HepG2 (cell line): ENCODE data around the gene FHL3. TPM values are rescaled to one million over a fixed set of nuclear protein-coding genes. Genes with fewer than 3 reads are reported as not detected.
A peak's percentile ranks its signal among the peaks of the same experiment; 100 is the strongest.

ENCODE experiments used
- ATAC-seq: fragments of 200-7000 bp; cut with Tn5 transposase; 3 replicates; pipeline ENCODE4 v1.9.1; 2020; ENCODE audit warnings: mild to moderate bottlenecking, moderate library complexity
- BruUV-seq: library from RNA; stranded (reverse); fragments of 400-500 nt; replicated peaks from 2 replicates; lab custom pipeline; 2021; lab: Mats Ljungman, UMichigan
- CTCF ChIA-PET: fragments of 300-600 bp; formaldehyde crosslinking; extraction: SDS; loops from one replicate; lab custom pipeline; 2021; ENCODE audit warnings: low total read pairs, inconsistent platforms, low intra/inter-chr PET ratio; lab: Yijun Ruan, JAX
- POLR2A ChIA-PET: fragments of 350-600 bp; sonication (Branson Sonifier 250); formaldehyde crosslinking; loops from one replicate; lab custom pipeline; 2020; ENCODE audit warnings: antibody characterized with exemption, inconsistent platforms; lab: Yijun Ruan, JAX
- DNase-seq: peaks from one replicate; pipeline ENCODE4 v3.0.0-alpha.2; 2015; ENCODE audit warnings: low spot score
- FAIRE-seq: peaks from 3 replicates; lab custom pipeline; 2011; peaks lifted over from hg19 to GRCh38; lab: Jason Lieb, UNC
- H2AFZ ChIP-seq: one replicate; pipeline ENCODE4 v1.6.1; 2011; ENCODE audit warnings: low read length, inconsistent platforms
- H3K27ac ChIP-seq: fragments of 300-600 bp; 3 replicates; pipeline ENCODE4 v1.8.0; 2011; ENCODE audit warnings: mixed run types, mild to moderate bottlenecking, mixed read lengths, low read length, inconsistent platforms; ENCODE audit not compliant: insufficient read depth; ENCODE audit errors: extremely low read length
- H3K27me3 ChIP-seq, 2 experiments: fragments of 200-600 bp in 1 of 2; 2 replicates in 1 of 2; 3 replicates in 1 of 2; pipeline versions ENCODE4 v1.6.0 to v1.8.0; 2011; ENCODE audit warnings: low read length in 2 of 2, mild to moderate bottlenecking in 2 of 2, moderate library complexity in 2 of 2, inconsistent platforms in 1 of 2; ENCODE audit not compliant: insufficient read depth in 2 of 2, control insufficient read depth in 1 of 2
- H3K36me3 ChIP-seq, 2 experiments: fragments of 200-600 bp in 1 of 2; replicated peaks in 1 of 2; 2 replicates in 1 of 2; 3 replicates in 1 of 2; pipeline versions ENCODE4 v1.5.1 to v1.8.0; 2011; ENCODE audit warnings: low read length in 2 of 2, inconsistent platforms in 1 of 2; ENCODE audit not compliant: insufficient read depth in 2 of 2, control insufficient read depth in 1 of 2
- H3K4me1 ChIP-seq: 2 replicates; pipeline ENCODE4 v1.5.1; 2012; ENCODE audit warnings: low read length, inconsistent platforms; ENCODE audit not compliant: insufficient read depth
- H3K4me2 ChIP-seq: 2 replicates; pipeline ENCODE4 v1.6.0; 2011; ENCODE audit warnings: low read depth, low read length, inconsistent platforms
- H3K4me3 ChIP-seq, 3 experiments: fragments of 200-600 bp in 1 of 3; sonication (generic), shearing (Covaris generic) in 1 of 3; replicated peaks in 1 of 3; 2 replicates each; pipeline ENCODE4 v1.5.1; 2011 to 2016; ENCODE audit warnings: low read length in 3 of 3, inconsistent platforms in 2 of 3, low read depth in 2 of 3, mild to moderate bottlenecking in 2 of 3, control low read depth in 1 of 3, mixed read lengths in 1 of 3; ENCODE audit not compliant: insufficient read depth in 1 of 3
- H3K79me2 ChIP-seq: one replicate; pipeline ENCODE4 v1.6.1; 2011; ENCODE audit warnings: low read length, inconsistent platforms; ENCODE audit not compliant: insufficient read depth
- H3K9ac ChIP-seq: 2 replicates; pipeline ENCODE4 v1.6.0; 2011; ENCODE audit warnings: mild to moderate bottlenecking, low read depth, low read length, inconsistent platforms; ENCODE audit not compliant: insufficient read depth
- H3K9me3 ChIP-seq: 2 replicates; pipeline ENCODE4 v1.5.1; 2012; ENCODE audit warnings: mild to moderate bottlenecking, low read length
- H4K20me1 ChIP-seq: 2 replicates; pipeline ENCODE4 v1.6.0; 2011; ENCODE audit warnings: inconsistent platforms, mild to moderate bottlenecking, low read length, moderate library complexity; ENCODE audit not compliant: insufficient read depth
- KDM1A ChIP-seq: IDR thresholded peaks from 2 replicates; pipeline ENCODE4 v1.6.1; 2016; ENCODE audit warnings: missing compliant biosample characterization
- KLF11 ChIP-seq: IDR thresholded peaks from 2 replicates; pipeline ENCODE4 v1.6.1; 2016; ENCODE audit warnings: missing compliant biosample characterization
- KLF13 ChIP-seq: sonication (generic); formaldehyde crosslinking; IDR thresholded peaks from 2 replicates; pipeline ENCODE4 v1.4.0; 2020; ENCODE audit warnings: mild to moderate bottlenecking, missing genetic modification reagents
- KLF15 ChIP-seq: sonication (generic); formaldehyde crosslinking; IDR thresholded peaks from 2 replicates; pipeline ENCODE4 v1.8.1; 2023; ENCODE audit warnings: borderline replicate concordance, mild to moderate bottlenecking, inconsistent platforms, missing genetic modification reagents, mixed read lengths
- MXI1 ChIP-seq: IDR thresholded peaks from 3 replicates; pipeline ENCODE4 v1.6.1; 2012; ENCODE audit warnings: low read depth, low read length, inconsistent platforms, borderline replicate concordance
- SNAI1 ChIP-seq: sonication (generic); formaldehyde crosslinking; IDR thresholded peaks from 2 replicates; pipeline ENCODE4 v1.5.0; 2020; ENCODE audit warnings: mild to moderate bottlenecking, missing genetic modification reagents, borderline replicate concordance
- ZMYM3 ChIP-seq: sonication (generic); formaldehyde crosslinking; IDR thresholded peaks from 2 replicates; pipeline ENCODE4 v1.5.1; 2020; ENCODE audit warnings: mild to moderate bottlenecking, missing genetic modification reagents
- WGBS: methylation state at CpG from one replicate; pipeline ENCODE4 v1.1.6; 2017; ENCODE audit warnings: low lambda C conversion rate; 5-methylcytosine and 5-hydroxymethylcytosine counted together
- in situ Hi-C: cut with HindIII; loops from 2 replicates; pipeline ENCODE4 v1.10.0; 2017; ENCODE audit warnings: low pct_unique_long_range_greater_than_20kb; ENCODE audit not compliant: extremely low pct_ligation_motif_present
- intact Hi-C: fragments of 100-400 bp; cut with micrococcal nuclease; formaldehyde crosslinking; loops from one replicate; pipeline ENCODE4 v1.10.0; 2022; ENCODE audit not compliant: unreplicated experiment
- polyA plus RNA-seq, 8 experiments: library from polyadenylated mRNA; depleted of rRNA in 3 of 8; stranded (reverse) in 7 of 8; unstranded in 1 of 8; fragments of >200 nt; fragmentation: Illumina TruSeq in 4 of 8; extraction: Trizol in 4 of 8; gene quantifications; 2 replicates each; pipeline versions ENCODE4 v1.2.1 to v1.2.3, GENCODE V29; 2011 to 2016; ENCODE audit warnings: low read depth in 4 of 8, missing spikeins in 1 of 8, mixed read lengths in 1 of 8; ENCODE audit not compliant: insufficient read depth in 1 of 8
- total RNA-seq, 5 experiments: library from RNA; depleted of rRNA; stranded (reverse); fragments of >200 nt; fragmentation: Illumina TruSeq; extraction: Trizol; gene quantifications; 2 replicates each; pipeline ENCODE4 v1.2.3, GENCODE V29; 2016; ENCODE audit warnings: low read depth in 1 of 5
- TF ChIP-seq, protein P1 (sequence below): sonication (generic); formaldehyde crosslinking; IDR thresholded peaks from 2 replicates; pipeline ENCODE4 v1.5.0; 2020; ENCODE audit warnings: mild to moderate bottlenecking, missing genetic modification reagents, borderline replicate concordance
- TF ChIP-seq, protein P2 (sequence below): sonication (generic); formaldehyde crosslinking; IDR thresholded peaks from 2 replicates; pipeline ENCODE4 v1.4.0; 2020; ENCODE audit warnings: missing genetic modification reagents
- TF ChIP-seq, protein P3 (sequence below), 2 experiments: sonication (generic) in 1 of 2; formaldehyde crosslinking in 1 of 2; IDR thresholded peaks; 2 replicates each; pipeline versions ENCODE4 v1.6.1 to v1.9.0; 2014 to 2022; ENCODE audit warnings: antibody characterized with exemption in 1 of 2, borderline replicate concordance in 1 of 2, inconsistent platforms in 1 of 2, low read depth in 1 of 2, missing genetic modification reagents in 1 of 2

FHL3 gene
- total and polyA plus RNA-seq, 2 of the 13 experiments (the other 11 are each of a cell fraction or from before 2014, with no cell fraction given): 2.8 to 6.6 TPM

DNA sequence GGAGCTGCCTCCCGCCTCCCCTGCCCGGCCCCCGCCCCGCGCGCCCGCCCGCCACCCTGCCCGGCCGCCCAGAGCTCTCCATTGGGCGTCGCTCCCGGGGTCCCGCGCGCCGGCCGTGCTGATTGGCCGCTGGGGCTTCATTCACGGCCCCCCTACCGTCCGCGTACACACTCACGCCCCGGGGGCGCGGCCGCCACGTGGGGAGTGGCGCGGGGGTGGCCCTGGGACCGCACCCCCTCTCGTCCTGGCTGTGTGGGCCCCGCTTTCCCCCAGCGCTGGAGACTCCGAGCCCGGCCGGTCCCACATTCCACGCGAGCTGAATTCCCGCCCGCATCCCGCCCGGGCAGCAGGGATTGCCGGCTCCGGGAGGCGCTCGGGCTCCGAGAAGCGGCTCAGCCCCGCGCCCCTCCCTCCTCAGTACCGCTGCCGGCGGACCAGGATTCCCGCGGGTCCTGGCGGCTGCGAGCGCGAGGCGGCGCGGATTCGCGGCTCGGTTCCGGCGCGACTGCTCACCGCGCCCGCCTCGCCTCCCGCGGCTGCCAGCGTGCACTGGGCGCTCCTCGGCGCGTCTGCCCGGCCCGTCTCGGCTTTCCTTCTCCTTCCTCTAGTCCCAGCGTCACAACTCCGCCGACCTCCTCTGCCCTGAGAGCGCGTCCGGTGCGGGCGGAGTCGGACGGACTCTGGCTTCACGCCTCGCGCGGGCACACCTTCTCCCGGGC is 41.7 kb upstream of the FHL3 start (continued):
- TF ChIP-seq, protein P1, sequence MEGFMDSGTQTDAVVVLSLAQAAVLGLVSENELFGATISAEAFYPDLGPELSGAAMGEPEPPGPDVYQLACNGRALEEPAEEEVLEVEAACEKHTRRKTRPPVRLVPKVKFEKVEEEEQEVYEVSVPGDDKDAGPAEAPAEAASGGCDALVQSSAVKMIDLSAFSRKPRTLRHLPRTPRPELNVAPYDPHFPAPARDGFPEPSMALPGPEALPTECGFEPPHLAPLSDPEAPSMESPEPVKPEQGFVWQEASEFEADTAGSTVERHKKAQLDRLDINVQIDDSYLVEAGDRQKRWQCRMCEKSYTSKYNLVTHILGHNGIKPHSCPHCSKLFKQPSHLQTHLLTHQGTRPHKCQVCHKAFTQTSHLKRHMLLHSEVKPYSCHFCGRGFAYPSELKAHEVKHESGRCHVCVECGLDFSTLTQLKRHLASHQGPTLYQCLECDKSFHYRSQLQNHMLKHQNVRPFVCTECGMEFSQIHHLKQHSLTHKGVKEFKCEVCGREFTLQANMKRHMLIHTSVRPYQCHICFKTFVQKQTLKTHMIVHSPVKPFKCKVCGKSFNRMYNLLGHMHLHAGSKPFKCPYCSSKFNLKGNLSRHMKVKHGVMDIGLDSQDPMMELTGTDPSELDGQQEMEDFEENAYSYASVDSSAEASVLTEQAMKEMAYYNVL: 0 out of 2 replicates have a peak, but pooled peaks have one; percentile 24
- TF ChIP-seq, protein P2, sequence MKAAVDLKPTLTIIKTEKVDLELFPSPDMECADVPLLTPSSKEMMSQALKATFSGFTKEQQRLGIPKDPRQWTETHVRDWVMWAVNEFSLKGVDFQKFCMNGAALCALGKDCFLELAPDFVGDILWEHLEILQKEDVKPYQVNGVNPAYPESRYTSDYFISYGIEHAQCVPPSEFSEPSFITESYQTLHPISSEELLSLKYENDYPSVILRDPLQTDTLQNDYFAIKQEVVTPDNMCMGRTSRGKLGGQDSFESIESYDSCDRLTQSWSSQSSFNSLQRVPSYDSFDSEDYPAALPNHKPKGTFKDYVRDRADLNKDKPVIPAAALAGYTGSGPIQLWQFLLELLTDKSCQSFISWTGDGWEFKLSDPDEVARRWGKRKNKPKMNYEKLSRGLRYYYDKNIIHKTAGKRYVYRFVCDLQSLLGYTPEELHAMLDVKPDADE (CRISPR knock-in tag): 0 out of 2 replicates have a peak, but pooled peaks have one; percentile 74
- TF ChIP-seq SNAI1 (CRISPR knock-in tag) (no peak), KDM1A (CRISPR knock-in tag) (no peak)

DNA sequence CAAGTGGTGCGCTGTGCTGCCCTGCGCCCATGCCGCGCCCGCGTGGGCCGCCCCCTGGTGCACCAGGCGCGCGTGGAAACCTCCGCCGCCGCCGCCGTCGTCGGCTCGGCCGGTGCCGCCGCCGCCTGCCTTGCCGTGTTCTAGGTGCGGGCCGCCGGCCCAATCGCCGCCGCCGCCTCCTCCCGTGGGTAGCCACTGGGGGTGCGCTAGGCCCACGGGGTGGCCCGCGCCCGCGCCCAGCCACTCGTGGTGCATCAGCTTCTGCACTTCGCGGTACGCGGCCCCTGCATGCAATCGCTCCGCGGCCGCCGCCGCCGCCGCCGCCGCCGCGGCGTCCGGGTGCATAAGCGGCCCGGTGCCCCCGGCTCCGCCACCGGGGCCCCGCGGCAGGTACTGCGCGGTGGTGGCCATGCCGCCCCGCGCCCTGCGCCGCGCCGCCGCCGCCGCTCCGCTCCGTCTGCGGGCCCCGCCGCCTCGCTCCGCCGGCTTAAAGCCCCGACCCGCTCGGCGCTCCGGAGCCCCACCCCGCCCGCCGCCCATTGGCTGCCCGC is 41.1 kb upstream of the FHL3 start, which contains the start of gene POU3F1:
POU3F1 (minus strand) TSS at position 461 of the 551 bp plus-strand sequence; CDS start at position 411, 50 bp downstream.
- 0% methylated on average over 13 of the region's 92 CpGs for WGBS
- Histone ChIP-seq H3K36me3 (no peaks in the 10 kb centered on the region), H3K4me3 (peak within 1 kb of the TSS; percentile 32 to 70 (median 59); a peak in 4 of 6 replicates), H3K27ac (no peak within 1 kb of the TSS), H3K79me2 (no peaks in the 10 kb centered on the region), H3K9me3 (no peaks in the 10 kb centered on the region), H4K20me1 (0 out of 2 replicates have a peak, but pooled peaks cover 2% of the 10 kb centered on the region), H3K27me3 (peaks cover 13 to 68% of the 10 kb centered on the region in 2 experiments), H2AFZ (no peak within 1 kb of the TSS), H3K4me1 (peaks cover 18% of the 10 kb centered on the region), H3K9ac (no peak within 1 kb of the TSS), H3K4me2 (peak within 1 kb of the TSS; percentile 70)
- POLR2A ChIA-PET: interaction anchor here (1.3 kb wide), 1 partner anchor 34 kb away, joined by 3 read pairs; the partner anchor contains the start of gene UTP11
- intact Hi-C loops (no loop called here), in situ Hi-C loops (no loop called here)
- no peak for DNase-seq
- no peak for ATAC-seq
- no peak for FAIRE-seq
- CTCF ChIA-PET: no interaction called here
- no TSS peak for BruUV-seq
- no peak for TF ChIP-seq KLF11 (CRISPR knock-in tag)
- no peak for TF ChIP-seq KLF15 (CRISPR knock-in tag)
- TF ChIP-seq, protein P3, sequence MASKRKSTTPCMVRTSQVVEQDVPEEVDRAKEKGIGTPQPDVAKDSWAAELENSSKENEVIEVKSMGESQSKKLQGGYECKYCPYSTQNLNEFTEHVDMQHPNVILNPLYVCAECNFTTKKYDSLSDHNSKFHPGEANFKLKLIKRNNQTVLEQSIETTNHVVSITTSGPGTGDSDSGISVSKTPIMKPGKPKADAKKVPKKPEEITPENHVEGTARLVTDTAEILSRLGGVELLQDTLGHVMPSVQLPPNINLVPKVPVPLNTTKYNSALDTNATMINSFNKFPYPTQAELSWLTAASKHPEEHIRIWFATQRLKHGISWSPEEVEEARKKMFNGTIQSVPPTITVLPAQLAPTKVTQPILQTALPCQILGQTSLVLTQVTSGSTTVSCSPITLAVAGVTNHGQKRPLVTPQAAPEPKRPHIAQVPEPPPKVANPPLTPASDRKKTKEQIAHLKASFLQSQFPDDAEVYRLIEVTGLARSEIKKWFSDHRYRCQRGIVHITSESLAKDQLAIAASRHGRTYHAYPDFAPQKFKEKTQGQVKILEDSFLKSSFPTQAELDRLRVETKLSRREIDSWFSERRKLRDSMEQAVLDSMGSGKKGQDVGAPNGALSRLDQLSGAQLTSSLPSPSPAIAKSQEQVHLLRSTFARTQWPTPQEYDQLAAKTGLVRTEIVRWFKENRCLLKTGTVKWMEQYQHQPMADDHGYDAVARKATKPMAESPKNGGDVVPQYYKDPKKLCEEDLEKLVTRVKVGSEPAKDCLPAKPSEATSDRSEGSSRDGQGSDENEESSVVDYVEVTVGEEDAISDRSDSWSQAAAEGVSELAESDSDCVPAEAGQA (IDR thresholded peaks at IDR 0.05; ENCODE audit: low read depth): no peak
- TF ChIP-seq, protein P3 (CRISPR knock-in tag; IDR thresholded peaks at IDR 0.05; ENCODE audit: borderline replicate concordance): no peak
- TF ChIP-seq MXI1: no peak
- no peak for TF ChIP-seq ZMYM3
- no peak for TF ChIP-seq KLF13 (CRISPR knock-in tag)
